HCT116 (cell line): ENCODE data around the gene EYA2. TPM values are rescaled to one million over a fixed set of nuclear protein-coding genes. Genes with fewer than 3 reads are reported as not detected.

ENCODE experiments used
- ATAC-seq: fragments of 200-7000 bp; cut with Tn5 transposase; 2 replicates; pipeline ENCODE4 v1.9.1; 2020; ENCODE audit warnings: mild to moderate bottlenecking, moderate library complexity
- BruUV-seq: library from RNA; stranded (reverse); fragments of 400-500 nt; replicated peaks from 2 replicates; lab custom pipeline; 2021; lab: Mats Ljungman, UMichigan
- CTCF ChIA-PET: fragments of 300-600 bp; sonication (Branson Sonifier 250); formaldehyde crosslinking; loops from one replicate; lab custom pipeline; 2021; ENCODE audit warnings: antibody characterized with exemption; lab: Charles Lee
- POLR2A ChIA-PET: fragments of 300-600, 350-600 bp; sonication (Branson Sonifier 250); formaldehyde crosslinking; loops from one replicate; lab custom pipeline; 2021; ENCODE audit warnings: antibody characterized with exemption; lab: Charles Lee
- RAD21 ChIA-PET, 2 experiments: fragments of 300-600 bp; sonication (Branson Sonifier 250); formaldehyde crosslinking; loops; one replicate each; lab custom pipeline; 2023; ENCODE audit warnings: low total read pairs in 2 of 2; ENCODE audit not compliant: uncharacterized antibody in 2 of 2, unreplicated experiment in 2 of 2, low non-redundant PET in 1 of 2; lab: Charles Lee
- DNase-seq: peaks from one replicate; pipeline ENCODE4 v3.0.0-alpha.2; 2010; ENCODE audit warnings: low read depth, low spot score
- H2AFZ ChIP-seq: fragments of 200-600 bp; shearing (Covaris generic), sonication (generic); 2 replicates; pipeline ENCODE4 v1.6.1; 2017; ENCODE audit warnings: low read depth, mixed run types, mixed read lengths, antibody characterized with exemption, low read length; ENCODE audit not compliant: poor library complexity, severe bottlenecking
- H3K27ac ChIP-seq: 2 replicates; pipeline ENCODE4 v1.5.1; 2012; ENCODE audit warnings: low read depth, low read length
- H3K27me3 ChIP-seq: fragments of 200-600 bp; sonication (generic); 2 replicates; pipeline ENCODE4 v1.6.1; 2016; ENCODE audit warnings: mixed run types, low read length, mixed read lengths; ENCODE audit not compliant: insufficient read depth
- H3K36me3 ChIP-seq, 2 experiments: fragments of 200-500 bp in 1 of 2; fragments of 200-600 bp in 1 of 2; sonication (Bioruptor generic) in 1 of 2; sonication (generic) in 1 of 2; 2 replicates each; pipeline versions ENCODE4 v1.5.1 to v1.6.1; 2014 to 2016; ENCODE audit warnings: low read length in 2 of 2, inconsistent platforms in 1 of 2, mixed read lengths in 1 of 2, mixed run types in 1 of 2; ENCODE audit not compliant: insufficient read depth in 2 of 2, control insufficient read depth in 1 of 2
- H3K4me1 ChIP-seq, 2 experiments: fragments of 200-600 bp in 1 of 2; sonication (generic) in 1 of 2; 2 replicates each; pipeline versions ENCODE4 v1.5.1 to v1.6.1; 2012 to 2017; ENCODE audit warnings: low read length in 2 of 2, inconsistent platforms in 1 of 2, mild to moderate bottlenecking in 1 of 2, mixed read lengths in 1 of 2, mixed run types in 1 of 2, moderate library complexity in 1 of 2; ENCODE audit not compliant: insufficient read depth in 2 of 2, control insufficient read depth in 1 of 2
- H3K4me2 ChIP-seq: fragments of 200-600 bp; sonication (generic); 2 replicates; pipeline ENCODE4 v1.6.1; 2017; ENCODE audit warnings: mixed run types, low read length, mixed read lengths
- H3K4me3 ChIP-seq, 2 experiments: fragments of 200-600 bp in 1 of 2; sonication (generic) in 1 of 2; replicated peaks in 1 of 2; 2 replicates each; pipeline ENCODE4 v1.5.1; 2011 to 2016; ENCODE audit warnings: low read length in 2 of 2, control low read depth in 1 of 2, low read depth in 1 of 2, mild to moderate bottlenecking in 1 of 2, mixed read lengths in 1 of 2, mixed run types in 1 of 2
- H3K79me2 ChIP-seq: fragments of 200-600 bp; sonication (generic); 2 replicates; pipeline ENCODE4 v1.6.1; 2017; ENCODE audit warnings: mild to moderate bottlenecking, mixed run types, low read length, moderate library complexity, mixed read lengths; ENCODE audit not compliant: insufficient read depth
- H3K9ac ChIP-seq: fragments of 200-600 bp; sonication (generic); 2 replicates; pipeline ENCODE4 v1.6.1; 2016; ENCODE audit warnings: low read length, mixed read lengths
- H3K9me2 ChIP-seq: fragments of 200-600 bp; sonication (generic), shearing (Covaris generic); 2 replicates; pipeline ENCODE4 v1.6.1; 2017; ENCODE audit warnings: mixed run types, mild to moderate bottlenecking, moderate library complexity; ENCODE audit not compliant: insufficient read depth
- H3K9me3 ChIP-seq, 2 experiments: fragments of 200-500 bp in 1 of 2; fragments of 200-600 bp in 1 of 2; sonication (Bioruptor generic) in 1 of 2; sonication (generic) in 1 of 2; 2 replicates each; pipeline ENCODE4 v1.6.1; 2014 to 2017; ENCODE audit warnings: low read length in 2 of 2, mixed read lengths in 2 of 2, inconsistent platforms in 1 of 2, low read depth in 1 of 2, mild to moderate bottlenecking in 1 of 2, mixed run types in 1 of 2, moderate library complexity in 1 of 2; ENCODE audit not compliant: control insufficient read depth in 1 of 2, insufficient read depth in 1 of 2
- H4K20me1 ChIP-seq: fragments of 200-600 bp; sonication (generic), shearing (Covaris generic); 2 replicates; pipeline ENCODE4 v1.6.1; 2017; ENCODE audit warnings: mixed run types, mild to moderate bottlenecking, moderate library complexity; ENCODE audit not compliant: insufficient read depth
- CEBPB ChIP-seq: IDR thresholded peaks from 2 replicates; pipeline ENCODE4 v1.6.1; 2012; ENCODE audit warnings: low read depth
- CTCF ChIP-seq, 3 experiments: fragments of 200-600 bp in 1 of 3; sonication (generic) in 1 of 3; IDR thresholded peaks in 2 of 3; conservative IDR thresholded peaks in 1 of 3; 2 replicates each; pipeline ENCODE4 v1.5.1; 2012 to 2017; ENCODE audit warnings: low read depth in 2 of 3, low read length in 2 of 3, antibody characterized with exemption in 1 of 3, borderline replicate concordance in 1 of 3, control low read depth in 1 of 3, mild to moderate bottlenecking in 1 of 3, mixed read lengths in 1 of 3, mixed run types in 1 of 3, moderate library complexity in 1 of 3; ENCODE audit not compliant: insufficient read depth in 1 of 3
- EZH2 ChIP-seq: fragments of 200-600 bp; sonication (generic); IDR thresholded peaks from 2 replicates; pipeline ENCODE4 v1.6.1; 2017; ENCODE audit warnings: antibody characterized with exemption, mixed run types
- EZH2phosphoT487 ChIP-seq: fragments of 200-600 bp; IDR thresholded peaks from 2 replicates; pipeline ENCODE4 v1.6.1; 2018; ENCODE audit warnings: antibody characterized with exemption, borderline replicate concordance
- MAX ChIP-seq: IDR thresholded peaks from 2 replicates; pipeline ENCODE4 v1.6.1; 2012
- POLR2A ChIP-seq: IDR thresholded peaks from 2 replicates; pipeline ENCODE4 v1.7.0; 2011; ENCODE audit warnings: borderline replicate concordance; ENCODE audit not compliant: insufficient read depth, insufficient read length; ENCODE audit errors: extremely low read depth
- RAD21 ChIP-seq: IDR thresholded peaks from 2 replicates; pipeline ENCODE4 v1.6.1; 2012; ENCODE audit warnings: low read depth, mild to moderate bottlenecking
- SIN3A ChIP-seq: IDR thresholded peaks from 2 replicates; pipeline ENCODE4 v1.6.1; 2012; ENCODE audit warnings: low read depth
- SP1 ChIP-seq: IDR thresholded peaks from 2 replicates; pipeline ENCODE4 v1.6.1; 2012; ENCODE audit warnings: low read depth
- SRF ChIP-seq: IDR thresholded peaks from 2 replicates; pipeline ENCODE4 v1.6.1; 2012; ENCODE audit warnings: low read depth
- TCF7L2 ChIP-seq: IDR thresholded peaks from 2 replicates; pipeline ENCODE4 v1.7.0; 2011; ENCODE audit warnings: borderline replicate concordance, inconsistent platforms; ENCODE audit not compliant: insufficient read depth, insufficient read length; ENCODE audit errors: extremely low read depth
- ZFX ChIP-seq: fragments of 450-650 bp; IDR thresholded peaks from 2 replicates; pipeline ENCODE4 v1.6.1; 2017
- ZNF274 ChIP-seq: fragments of 200-500 bp; sonication (Bioruptor generic); IDR thresholded peaks from 2 replicates; pipeline ENCODE4 v1.6.1; 2014; ENCODE audit warnings: mild to moderate bottlenecking, low read depth, low read length, inconsistent platforms
- intact Hi-C: fragments of 100-400 bp; cut with micrococcal nuclease; formaldehyde crosslinking; loops from 2 replicates; pipeline ENCODE4 v1.10.0; 2022
- total RNA-seq: library from RNA; stranded (reverse); gene quantifications from one replicate; pipeline ENCODE4 v1.2.1, GENCODE V29; 2021; ENCODE audit not compliant: unreplicated experiment
- TF ChIP-seq, protein P1 (sequence below): IDR thresholded peaks from 2 replicates; pipeline ENCODE4 v1.6.1; 2012; ENCODE audit warnings: low read depth

Gene EYA2
- total RNA-seq, 1 experiment from 2014 or later, result not detected

GRCh38 chr20:46897328-46897880 lies 2.8 kb downstream of the EYA2 start:
- RAD21 ChIA-PET, result no interaction called here
- intact Hi-C loops, result no loop called here
- no peak overlapping the region for H3K9ac ChIP-seq

GRCh38 chr20:46898423-46898822 lies 3.8 kb downstream of the EYA2 start:
- Histone ChIP-seq H2AFZ (no peak overlapping the region), H3K27me3 (peaks cover 18% of the 10 kb centered on the region; the same call in 1 of the 2 replicates), H3K4me3 (no peak overlapping the region), H3K4me2 (no peak overlapping the region), H3K9ac (no peak overlapping the region), H3K79me2 (no peaks in the 10 kb centered on the region), H3K27ac (no peak overlapping the region), H4K20me1 (no peaks in the 10 kb centered on the region), H3K4me1 (0 out of 4 replicates have a peak, but pooled peaks cover 0 to 4% of the 10 kb centered on the region in 2 experiments), H3K9me2 (no peaks in the 10 kb centered on the region), H3K9me3 (no peaks in the 10 kb centered on the region), H3K36me3 (no peaks in the 10 kb centered on the region)
- ChIA-PET POLR2A (no interaction called here), CTCF (no interaction called here), RAD21 (no interaction called here)
- no peak for TF ChIP-seq MAX
- no peak for TF ChIP-seq CTCF (IDR thresholded peaks at IDR 0.05 in 2 of 3, conservative IDR thresholded peaks at IDR 0.05 in 1 of 3; ENCODE audit: borderline replicate concordance in 1 of 3, insufficient read depth in 1 of 3, low read depth in 2 of 3, low read length in 2 of 3)
- TF ChIP-seq SP1, result no peak
- TF ChIP-seq SIN3A, result no peak
- TF ChIP-seq EZH2, result no peak
- no peak for TF ChIP-seq ZFX
- TF ChIP-seq RAD21, result no peak
- TF ChIP-seq TCF7L2, result no peak
- TF ChIP-seq, protein P1, sequence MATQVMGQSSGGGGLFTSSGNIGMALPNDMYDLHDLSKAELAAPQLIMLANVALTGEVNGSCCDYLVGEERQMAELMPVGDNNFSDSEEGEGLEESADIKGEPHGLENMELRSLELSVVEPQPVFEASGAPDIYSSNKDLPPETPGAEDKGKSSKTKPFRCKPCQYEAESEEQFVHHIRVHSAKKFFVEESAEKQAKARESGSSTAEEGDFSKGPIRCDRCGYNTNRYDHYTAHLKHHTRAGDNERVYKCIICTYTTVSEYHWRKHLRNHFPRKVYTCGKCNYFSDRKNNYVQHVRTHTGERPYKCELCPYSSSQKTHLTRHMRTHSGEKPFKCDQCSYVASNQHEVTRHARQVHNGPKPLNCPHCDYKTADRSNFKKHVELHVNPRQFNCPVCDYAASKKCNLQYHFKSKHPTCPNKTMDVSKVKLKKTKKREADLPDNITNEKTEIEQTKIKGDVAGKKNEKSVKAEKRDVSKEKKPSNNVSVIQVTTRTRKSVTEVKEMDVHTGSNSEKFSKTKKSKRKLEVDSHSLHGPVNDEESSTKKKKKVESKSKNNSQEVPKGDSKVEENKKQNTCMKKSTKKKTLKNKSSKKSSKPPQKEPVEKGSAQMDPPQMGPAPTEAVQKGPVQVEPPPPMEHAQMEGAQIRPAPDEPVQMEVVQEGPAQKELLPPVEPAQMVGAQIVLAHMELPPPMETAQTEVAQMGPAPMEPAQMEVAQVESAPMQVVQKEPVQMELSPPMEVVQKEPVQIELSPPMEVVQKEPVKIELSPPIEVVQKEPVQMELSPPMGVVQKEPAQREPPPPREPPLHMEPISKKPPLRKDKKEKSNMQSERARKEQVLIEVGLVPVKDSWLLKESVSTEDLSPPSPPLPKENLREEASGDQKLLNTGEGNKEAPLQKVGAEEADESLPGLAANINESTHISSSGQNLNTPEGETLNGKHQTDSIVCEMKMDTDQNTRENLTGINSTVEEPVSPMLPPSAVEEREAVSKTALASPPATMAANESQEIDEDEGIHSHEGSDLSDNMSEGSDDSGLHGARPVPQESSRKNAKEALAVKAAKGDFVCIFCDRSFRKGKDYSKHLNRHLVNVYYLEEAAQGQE, result no peak
- TF ChIP-seq CEBPB, result no peak
- no peak for TF ChIP-seq SRF
- TF ChIP-seq POLR2A, result no peak
- no TSS peak for BruUV-seq
- intact Hi-C loops, result no loop called here
- ATAC-seq (no peak), DNase-seq (no peak)

More at GRCh38 chr20:46897328-46897880, 2.8 kb downstream of the EYA2 start:
- H4K20me1 ChIP-seq, result no peaks in the 10 kb centered on the region
- peaks cover 18% of the 10 kb centered on the region; the same call in 1 of the 2 replicates for H3K27me3 ChIP-seq
- BruUV-seq, result no TSS peak
- no peaks in the 10 kb centered on the region for H3K36me3 ChIP-seq
- H3K4me1 ChIP-seq, result 0 out of 4 replicates have a peak, but pooled peaks cover 0 to 4% of the 10 kb centered on the region in 2 experiments
- no peaks in the 10 kb centered on the region for H3K9me3 ChIP-seq
- ATAC-seq (no peak), DNase-seq (no peak)
- TF ChIP-seq EZH2phosphoT487 (no peak), ZNF274 (no peak)
- H2AFZ ChIP-seq, result no peak overlapping the region
- no peak overlapping the region for H3K4me3 ChIP-seq
- H3K27ac ChIP-seq, result no peak overlapping the region
- no peaks in the 10 kb centered on the region for H3K79me2 ChIP-seq
- no peak overlapping the region for H3K4me2 ChIP-seq
- POLR2A ChIA-PET, result no interaction called here
- CTCF ChIA-PET, result no interaction called here
- H3K9me2 ChIP-seq, result no peaks in the 10 kb centered on the region
